Middle frontal gyrus (tissue), 1 donor: ENCODE measurements around the gene HOXD10.

Experiments
- DNase-seq: peaks from one replicate; pipeline ENCODE4 v3.0.0-alpha.2; 2015; ENCODE audit warnings: low spot score; ENCODE audit errors: extremely low spot score

Gene HOXD10

GRCh38 chr2:176150584-176151441 lies 34.2 kb downstream of the HOXD10 start:
- DNase-seq = no peak

GRCh38 chr2:176151442-176152287 lies 35.1 kb downstream of the HOXD10 start, which contains the start of gene HOXD4:
Gene HOXD4 (plus strand): TSS chr2:176151550. CDS start chr2:176151634, 84 bp downstream.
- DNase-seq = no peak

- DNase-seq = no peak
Measured at GRCh38 chr2:176152350-176153181, 36.0 kb downstream of the HOXD10 start.

- DNase-seq = no peak
Measured at GRCh38 chr2:176154576-176155252, 38.1 kb downstream of the HOXD10 start.

GRCh38 chr2:176155356-176156044 lies 38.9 kb downstream of the HOXD10 start:
- DNase-seq = no peak

- DNase-seq = no peak
Measured at GRCh38 chr2:176156301-176156806, 39.8 kb downstream of the HOXD10 start.

GRCh38 chr2:176156807-176157498 lies 40.4 kb downstream of the HOXD10 start, which contains the start of gene HOXD3:
Gene HOXD3 (plus strand): TSS chr2:176157307. CDS start chr2:176169115, 11,808 bp downstream.
- no peak for DNase-seq

- no peak for DNase-seq
Measured at GRCh38 chr2:176157499-176158185, 41.1 kb downstream of the HOXD10 start.

- no peak for DNase-seq
Measured at GRCh38 chr2:176158186-176158591, 41.6 kb downstream of the HOXD10 start.

- DNase-seq = no peak
Measured at GRCh38 chr2:176158855-176159662, 42.5 kb downstream of the HOXD10 start.

- no peak for DNase-seq
Measured at GRCh38 chr2:176159663-176160250, 43.2 kb downstream of the HOXD10 start.

GRCh38 chr2:176160251-176160985 lies 43.8 kb downstream of the HOXD10 start:
- no peak for DNase-seq

GRCh38 chr2:176160986-176161824 lies 44.6 kb downstream of the HOXD10 start:
- no peak for DNase-seq

- DNase-seq = no peak
Measured at GRCh38 chr2:176161825-176162626, 45.4 kb downstream of the HOXD10 start.
